Measurements from ENCODE around the gene CHRM2.

Gene CHRM2

GRCh38 chr7:136891850-136892249, 23.4 kb downstream of the CHRM2 start:
- Histone ChIP-seq H3K4me2 (no peak overlapping the region), H3K4me3 (no peak overlapping the region), H3K9ac (no peak overlapping the region), H3K36me3 (no peaks in the 10 kb centered on the region), H3K4me1 (no peaks in the 10 kb centered on the region), H4K20me1 (no peaks in the 10 kb centered on the region), H3K9me3 (no peaks in the 10 kb centered on the region), H3K27me3 (no peaks in the 10 kb centered on the region), H3K27ac (no peak overlapping the region)
- no peak for TF ChIP-seq Cebpa-rat (IDR thresholded peaks at IDR 0.05)

- no peaks in the 10 kb centered on the region for H3K36me3 ChIP-seq
- H3K27me3 ChIP-seq: no peaks in the 10 kb centered on the region
- TF ChIP-seq Cebpa-rat (IDR thresholded peaks at IDR 0.05): no peak
- H3K4me3 ChIP-seq: no peak overlapping the region
- H3K27ac ChIP-seq: no peak overlapping the region
- H4K20me1 ChIP-seq: no peaks in the 10 kb centered on the region
- no peaks in the 10 kb centered on the region for H3K4me1 ChIP-seq
- H3K9me3 ChIP-seq: no peaks in the 10 kb centered on the region
- H3K9ac ChIP-seq: no peak overlapping the region
- no peak overlapping the region for H3K4me2 ChIP-seq
These were observed 26.3 kb downstream of the CHRM2 start for GRCh38 chr7:136894789-136895188.

- H3K27ac ChIP-seq: no peak overlapping the region
- H3K9me3 ChIP-seq: no peaks in the 10 kb centered on the region
- H3K9ac ChIP-seq: no peak overlapping the region
- no peak overlapping the region for H3K4me3 ChIP-seq
- no peaks in the 10 kb centered on the region for H3K4me1 ChIP-seq
- H3K4me2 ChIP-seq: no peak overlapping the region
- H3K36me3 ChIP-seq: no peaks in the 10 kb centered on the region
- H4K20me1 ChIP-seq: no peaks in the 10 kb centered on the region
- no peaks in the 10 kb centered on the region for H3K27me3 ChIP-seq
- TF ChIP-seq Cebpa-rat (IDR thresholded peaks at IDR 0.05): no peak
These were observed 29.2 kb downstream of the CHRM2 start for GRCh38 chr7:136897676-136898075.

- H3K4me2 ChIP-seq: no peak overlapping the region
- no peaks in the 10 kb centered on the region for H3K36me3 ChIP-seq
- H3K27me3 ChIP-seq: no peaks in the 10 kb centered on the region
- H4K20me1 ChIP-seq: no peaks in the 10 kb centered on the region
- H3K27ac ChIP-seq: no peak overlapping the region
- TF ChIP-seq Cebpa-rat (IDR thresholded peaks at IDR 0.05): no peak
- no peaks in the 10 kb centered on the region for H3K9me3 ChIP-seq
- no peak overlapping the region for H3K9ac ChIP-seq
- H3K4me3 ChIP-seq: no peak overlapping the region
- H3K4me1 ChIP-seq: no peaks in the 10 kb centered on the region
These were observed 31.6 kb downstream of the CHRM2 start for GRCh38 chr7:136900005-136900404.

- no peak overlapping the region for H3K27ac ChIP-seq
- no peak overlapping the region for H3K4me2 ChIP-seq
- no peak overlapping the region for H3K4me3 ChIP-seq
- no peaks in the 10 kb centered on the region for H4K20me1 ChIP-seq
- no peaks in the 10 kb centered on the region for H3K27me3 ChIP-seq
- H3K36me3 ChIP-seq: no peaks in the 10 kb centered on the region
- H3K4me1 ChIP-seq: no peaks in the 10 kb centered on the region
- H3K9ac ChIP-seq: no peak overlapping the region
- no peak for TF ChIP-seq Cebpa-rat (IDR thresholded peaks at IDR 0.05)
- no peaks in the 10 kb centered on the region for H3K9me3 ChIP-seq
These were observed 42.3 kb downstream of the CHRM2 start for GRCh38 chr7:136910771-136911170.

GRCh38 chr7:136911344-136911743, 42.9 kb downstream of the CHRM2 start:
- Histone ChIP-seq H3K27ac (no peak overlapping the region), H3K9me3 (no peaks in the 10 kb centered on the region), H4K20me1 (no peaks in the 10 kb centered on the region)

GRCh38 chr7:136912339-136912738, 43.9 kb downstream of the CHRM2 start:
- Histone ChIP-seq H3K27me3 (no peaks in the 10 kb centered on the region), H3K36me3 (no peaks in the 10 kb centered on the region), H4K20me1 (no peaks in the 10 kb centered on the region), H3K4me2 (no peak overlapping the region), H3K4me1 (no peaks in the 10 kb centered on the region), H3K9ac (no peak overlapping the region), H3K27ac (no peak overlapping the region), H3K4me3 (no peak overlapping the region), H3K9me3 (no peaks in the 10 kb centered on the region)
- TF ChIP-seq Cebpa-rat (IDR thresholded peaks at IDR 0.05): no peak

More at GRCh38 chr7:136911344-136911743, 42.9 kb downstream of the CHRM2 start:
- no peak for TF ChIP-seq Cebpa-rat (IDR thresholded peaks at IDR 0.05)
- no peaks in the 10 kb centered on the region for H3K36me3 ChIP-seq
- H3K4me3 ChIP-seq: no peak overlapping the region
- no peaks in the 10 kb centered on the region for H3K4me1 ChIP-seq
- H3K27me3 ChIP-seq: no peaks in the 10 kb centered on the region
- no peak overlapping the region for H3K9ac ChIP-seq
- no peak overlapping the region for H3K4me2 ChIP-seq

- Histone ChIP-seq H4K20me1 (no peaks in the 10 kb centered on the region), H3K4me2 (no peak overlapping the region), H3K4me1 (no peaks in the 10 kb centered on the region), H3K27ac (no peak overlapping the region), H3K9ac (no peak overlapping the region), H3K27me3 (no peaks in the 10 kb centered on the region), H3K36me3 (no peaks in the 10 kb centered on the region), H3K4me3 (no peak overlapping the region), H3K9me3 (no peaks in the 10 kb centered on the region)
- TF ChIP-seq Cebpa-rat (IDR thresholded peaks at IDR 0.05): peak; percentile 95; the same call in 1 of the 2 replicates
These were observed 45.6 kb downstream of the CHRM2 start for GRCh38 chr7:136914016-136914415.

GRCh38 chr7:136919820-136920219, 51.4 kb downstream of the CHRM2 start:
- no peak overlapping the region for H3K27ac ChIP-seq
- H4K20me1 ChIP-seq: no peaks in the 10 kb centered on the region
- H3K27me3 ChIP-seq: no peaks in the 10 kb centered on the region
- H3K4me1 ChIP-seq: no peaks in the 10 kb centered on the region
- H3K36me3 ChIP-seq: no peaks in the 10 kb centered on the region
- H3K9me3 ChIP-seq: no peaks in the 10 kb centered on the region
- H3K4me2 ChIP-seq: no peak overlapping the region
- H3K9ac ChIP-seq: no peak overlapping the region
- TF ChIP-seq Cebpa-rat (IDR thresholded peaks at IDR 0.05): no peak
- H3K4me3 ChIP-seq: no peak overlapping the region

GRCh38 chr7:136923111-136923667, 54.7 kb downstream of the CHRM2 start:
- H3K27ac ChIP-seq: no peak overlapping the region
- no peak overlapping the region for H3K4me3 ChIP-seq
- H3K4me2 ChIP-seq: no peak overlapping the region
- no peak for TF ChIP-seq Cebpa-rat (IDR thresholded peaks at IDR 0.05)
- no peaks in the 10 kb centered on the region for H3K27me3 ChIP-seq
- H3K9ac ChIP-seq: no peak overlapping the region
- no peaks in the 10 kb centered on the region for H3K36me3 ChIP-seq
- H3K4me1 ChIP-seq: no peaks in the 10 kb centered on the region
- H3K9me3 ChIP-seq: no peaks in the 10 kb centered on the region
- H4K20me1 ChIP-seq: no peaks in the 10 kb centered on the region

GRCh38 chr7:136925044-136925443, 56.6 kb downstream of the CHRM2 start:
- Histone ChIP-seq H3K27me3 (no peaks in the 10 kb centered on the region), H3K4me1 (no peaks in the 10 kb centered on the region), H3K4me3 (no peak overlapping the region), H3K27ac (no peak overlapping the region), H4K20me1 (no peaks in the 10 kb centered on the region), H3K9me3 (no peaks in the 10 kb centered on the region), H3K36me3 (no peaks in the 10 kb centered on the region), H3K4me2 (no peak overlapping the region), H3K9ac (no peak overlapping the region)
- no peak for TF ChIP-seq Cebpa-rat (IDR thresholded peaks at IDR 0.05)

Measured in BLaER1 (cell line).